Stimulated activated naive CD4-positive, alpha-beta T cell (primary cell): ENCODE results near the gene ALPL.
"Not testable (repeated sequence)": the region's sequence is repeated elsewhere in the genome, so short reads cannot be mapped to it uniquely, and the experiment has no call there.

Experiments used
- DNase-seq, 6 experiments: peaks; one replicate each; lab custom pipeline; 2025; lab: John Stamatoyannopoulos, UW

Gene ALPL

DNA sequence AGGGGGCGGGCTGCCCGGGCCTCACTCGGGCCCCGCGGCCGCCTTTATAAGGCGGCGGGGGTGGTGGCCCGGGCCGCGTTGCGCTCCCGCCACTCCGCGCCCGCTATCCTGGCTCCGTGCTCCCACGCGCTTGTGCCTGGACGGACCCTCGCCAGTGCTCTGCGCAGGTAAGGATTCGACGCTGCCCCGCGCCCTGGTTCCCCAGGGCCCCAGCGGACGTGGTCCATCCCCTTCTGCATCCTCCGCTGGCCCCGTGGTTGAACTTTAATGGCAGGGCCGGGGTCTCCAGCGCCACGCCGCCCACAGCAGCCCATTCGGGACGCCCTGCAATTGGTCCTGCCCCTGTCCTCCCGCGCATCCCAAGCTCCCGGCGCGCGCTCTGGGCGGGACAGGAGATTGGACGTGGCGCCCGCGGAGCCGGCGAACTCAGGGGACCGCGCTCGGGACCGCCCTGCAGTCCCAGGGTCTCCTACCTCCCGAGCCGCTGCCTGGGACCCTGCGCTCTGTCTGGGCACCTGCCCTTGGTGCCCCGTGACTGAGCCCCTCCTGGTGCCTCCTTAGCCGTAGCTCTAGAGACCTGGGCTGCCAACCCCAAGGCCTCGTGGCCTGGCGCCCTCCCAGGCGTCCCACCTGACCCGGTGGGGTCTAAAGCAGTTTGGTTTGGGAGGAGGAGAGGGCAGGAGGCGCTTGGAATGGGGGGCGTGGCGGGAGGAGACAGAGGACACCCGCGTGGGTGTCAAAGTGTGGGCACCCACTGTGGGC, at the start of gene ALPL:
Gene ALPL, plus strand, starts transcription at position 73 of the 762 bp plus-strand sequence. CDS start 44,659 bp downstream, outside the sequence.
- no peak for DNase-seq

DNA sequence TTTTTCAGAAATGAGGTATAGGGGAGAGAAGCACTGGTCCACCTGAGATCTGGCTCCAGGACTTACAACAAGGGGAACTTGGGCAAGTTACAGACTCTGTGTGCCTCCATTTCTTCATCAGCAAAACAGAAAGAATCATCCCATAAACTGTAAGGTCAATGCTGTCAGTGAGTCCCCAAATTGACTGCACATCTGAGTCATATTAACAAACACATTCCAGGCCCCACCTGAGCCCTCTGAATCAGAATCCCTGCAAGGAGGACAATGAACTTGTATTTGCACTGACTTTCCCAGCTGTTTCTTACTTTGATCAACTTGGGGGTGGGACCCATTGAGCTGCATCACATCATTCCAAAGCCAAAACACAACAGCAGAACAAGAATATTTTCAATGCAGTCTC, 44.1 kb upstream of the ALPL start:
- DNase-seq, result not testable (repeated sequence)

DNA sequence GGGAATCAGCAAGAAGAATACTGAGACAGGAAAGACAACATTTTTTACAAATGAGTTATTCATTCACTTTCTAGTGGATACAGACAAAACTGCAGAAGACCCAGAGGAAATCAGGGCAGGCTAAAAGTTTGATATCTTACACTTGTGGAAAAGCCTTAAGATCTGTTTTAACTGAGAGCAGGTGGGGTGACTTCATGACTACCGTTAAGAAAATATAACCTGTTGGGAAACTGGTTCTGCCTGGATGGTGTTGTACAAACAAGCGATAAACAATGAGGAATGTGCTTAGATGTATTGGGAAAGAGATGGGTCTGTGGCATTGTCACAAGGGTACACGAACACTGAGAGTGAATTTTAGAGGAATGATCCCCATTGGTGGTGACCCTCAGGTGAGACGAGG, 41.3 kb upstream of the ALPL start:
- not testable (repeated sequence) for DNase-seq

DNA sequence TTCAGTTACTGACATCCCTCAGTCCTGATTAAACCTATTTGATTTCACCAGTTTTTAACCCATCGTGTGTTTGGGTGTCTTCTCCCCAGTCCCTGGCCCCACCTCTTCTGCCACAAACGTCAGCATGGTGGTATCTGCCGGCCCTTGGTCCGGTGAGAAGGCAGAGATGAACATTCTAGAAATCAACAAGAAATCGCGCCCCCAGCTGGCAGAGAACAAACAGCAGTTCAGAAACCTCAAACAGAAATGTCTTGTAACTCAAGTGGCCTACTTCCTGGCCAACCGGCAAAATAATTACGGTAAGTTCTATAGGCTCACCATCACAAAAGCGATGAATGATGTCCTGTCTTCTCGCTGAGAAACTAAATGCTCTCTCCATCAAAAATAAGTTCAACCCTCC, 40.6 kb upstream of the ALPL start:
- DNase-seq, result no peak

DNA sequence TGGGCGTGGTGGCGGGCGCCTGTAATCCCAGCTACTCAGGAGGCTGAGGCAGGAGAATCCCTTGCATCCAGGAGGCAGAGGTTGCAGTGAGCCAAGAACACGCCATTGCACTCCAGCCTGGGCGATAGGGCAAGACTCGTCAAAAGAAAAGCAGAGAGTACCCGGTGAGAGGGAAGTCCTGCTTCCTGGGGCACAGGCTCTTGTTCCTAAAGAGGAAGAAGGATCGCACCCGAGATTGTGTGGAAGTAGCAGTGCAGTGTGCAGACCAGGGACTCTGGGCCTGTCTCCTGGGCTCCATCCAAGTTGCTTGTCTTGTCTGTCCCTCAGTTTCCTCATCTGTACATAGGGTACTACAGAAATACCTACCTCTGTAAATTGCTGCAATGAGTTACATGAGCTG, 39.6 kb upstream of the ALPL start:
- no peak for DNase-seq

DNA sequence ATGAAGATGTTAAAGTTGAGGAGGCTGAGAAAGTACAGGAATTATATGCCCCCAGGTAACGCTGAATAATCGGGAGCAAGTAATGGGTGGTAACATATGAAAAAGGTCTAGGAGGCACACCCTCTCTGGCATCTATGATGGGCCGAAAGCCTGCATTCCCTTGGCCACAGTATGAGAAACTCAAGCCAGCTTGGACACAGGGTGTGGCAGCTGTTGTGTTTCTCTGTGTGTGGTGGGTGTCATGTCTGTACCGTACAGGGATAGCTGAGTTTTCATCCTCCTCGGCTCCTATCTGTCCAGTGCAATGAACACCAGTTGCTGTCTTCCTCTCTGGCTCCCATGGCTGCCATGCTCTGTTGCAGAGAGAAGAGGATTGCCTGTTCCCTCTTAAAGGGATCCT, 36.4 kb upstream of the ALPL start:
- no peak for DNase-seq

DNA sequence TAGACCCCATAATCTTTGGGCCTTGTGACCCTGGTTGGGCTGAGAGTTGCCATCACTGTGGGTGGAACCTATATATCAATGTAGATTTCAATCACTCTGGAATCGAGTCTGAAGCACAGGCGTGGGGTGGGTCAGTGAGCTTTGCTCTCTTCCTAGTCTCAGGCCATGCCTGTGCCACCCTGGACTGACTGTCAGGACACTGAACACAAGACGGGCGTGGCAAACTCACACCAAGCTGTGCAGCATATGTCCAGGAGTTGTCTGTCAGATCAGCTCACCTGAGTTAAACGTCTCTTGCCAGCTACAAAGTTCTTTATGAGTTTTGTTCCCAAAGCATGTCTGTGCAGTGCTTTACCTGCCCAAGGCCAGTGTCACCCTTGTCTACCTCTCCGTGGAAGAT, 30.9 kb upstream of the ALPL start:
- no peak for DNase-seq

DNA sequence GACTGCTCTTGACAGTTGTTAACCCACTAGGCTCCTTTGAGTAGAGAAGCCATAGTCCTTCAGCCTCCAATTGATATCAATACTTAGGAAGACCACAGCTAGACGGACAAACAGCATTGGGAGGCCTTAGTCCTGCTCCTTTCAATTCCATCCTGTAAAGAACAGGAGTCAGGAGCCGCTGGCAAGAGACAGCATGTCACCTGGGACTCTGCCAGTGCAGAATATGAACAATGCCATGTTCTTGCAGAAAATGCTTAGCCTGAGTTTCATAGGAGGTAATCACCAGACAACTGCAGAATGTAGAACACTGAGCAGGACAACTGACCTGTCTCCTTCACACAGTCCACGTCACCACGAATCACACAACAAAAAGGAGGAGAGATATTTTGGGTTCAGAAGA, 25.3 kb upstream of the ALPL start:
- not testable (repeated sequence) for DNase-seq

DNA sequence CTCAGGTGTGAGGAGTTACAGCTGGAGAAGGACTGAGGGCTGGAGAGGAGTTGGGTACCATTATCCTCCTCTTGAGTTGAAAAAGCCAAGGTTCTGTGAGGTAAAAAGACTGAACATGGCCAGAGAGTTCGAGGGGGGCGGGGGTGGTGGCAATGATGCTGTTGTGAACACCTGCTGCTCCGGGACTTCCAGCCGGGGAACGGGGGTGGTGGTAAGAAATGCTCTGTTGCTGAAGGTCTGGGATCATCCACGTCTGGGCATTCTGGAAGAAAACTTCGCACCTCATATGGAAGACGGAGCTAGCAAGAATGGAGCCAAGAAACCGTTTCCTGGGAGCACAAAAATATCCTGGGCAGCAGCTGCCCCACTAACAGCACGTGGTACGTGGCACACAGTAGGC, 20.1 kb upstream of the ALPL start:
- DNase-seq, result no peak

DNA sequence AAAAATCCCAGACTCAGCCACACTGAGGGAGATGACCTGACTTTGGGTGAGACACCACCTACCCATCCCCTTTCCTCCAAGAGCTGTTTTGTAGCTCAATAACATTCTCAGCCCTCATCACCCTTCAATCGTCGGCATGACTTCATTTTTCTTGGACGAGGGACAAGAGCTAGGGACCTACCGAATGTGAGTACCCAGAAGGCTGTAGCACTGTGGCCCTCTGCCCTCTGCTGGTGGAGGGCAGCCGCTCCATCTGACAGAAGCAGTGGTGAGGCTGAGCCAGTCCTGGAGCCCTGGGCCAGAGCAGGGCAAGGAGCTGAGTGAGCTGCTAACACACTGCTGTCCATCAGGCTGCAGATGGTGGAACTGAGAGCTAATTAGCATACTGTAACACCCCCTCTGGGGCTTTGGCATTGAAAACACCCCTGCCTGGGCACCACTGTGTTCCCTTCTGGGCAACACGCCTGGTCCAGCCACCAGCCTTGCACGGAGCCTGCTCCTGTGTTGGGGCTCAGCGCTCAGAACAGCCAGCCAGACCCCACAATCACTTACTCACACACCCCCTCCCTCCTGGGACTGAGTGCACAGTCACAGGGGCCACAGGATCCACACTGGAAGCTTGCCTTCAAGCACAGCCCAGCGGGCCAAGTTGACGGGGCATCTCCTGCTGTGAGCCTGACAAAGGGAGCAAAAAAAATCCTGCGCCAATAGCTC, 18.3 kb upstream of the ALPL start:
- DNase-seq, result no peak

DNA sequence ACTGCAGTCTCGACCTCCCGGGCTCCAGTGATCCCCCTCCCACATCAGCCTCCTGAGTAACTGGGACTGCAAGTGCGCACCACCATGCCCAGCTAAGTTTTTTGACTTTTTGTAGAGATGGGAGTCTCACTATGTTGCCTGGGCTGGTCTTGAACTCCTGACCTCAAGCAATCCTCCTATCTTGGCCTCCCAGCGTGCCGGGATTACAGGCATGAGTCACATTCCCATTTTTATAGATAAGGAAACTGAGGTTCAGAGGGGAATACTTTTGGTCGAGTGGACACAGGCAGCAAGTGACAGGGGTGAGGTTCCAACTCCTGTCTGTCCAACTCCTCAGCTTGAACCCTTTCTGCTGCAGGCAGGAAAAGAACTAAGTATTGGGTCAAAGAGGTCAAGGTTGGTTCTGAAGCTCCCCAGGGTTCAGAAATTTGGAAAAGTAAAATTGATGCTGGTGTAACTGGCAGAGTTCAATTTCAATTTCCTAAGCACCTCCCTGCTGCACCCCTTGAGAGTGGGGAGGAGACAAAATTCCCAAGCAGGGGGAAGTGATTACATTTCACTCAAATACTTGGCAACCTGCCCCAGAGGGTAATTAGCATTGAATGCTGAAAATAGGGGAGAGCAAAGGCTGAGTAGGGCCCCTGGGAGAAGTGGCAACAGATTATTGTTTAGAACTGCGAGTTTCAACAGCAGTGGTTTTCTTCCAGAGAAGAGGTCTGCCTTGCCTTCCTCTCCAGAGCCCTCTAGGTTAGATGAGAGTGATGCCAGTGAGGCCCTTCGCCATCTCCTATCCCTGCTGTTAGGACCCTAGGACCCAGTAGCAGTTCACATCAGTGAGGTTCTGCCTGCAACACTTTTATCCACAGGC, 17.5 kb upstream of the ALPL start:
- no peak for DNase-seq

DNA sequence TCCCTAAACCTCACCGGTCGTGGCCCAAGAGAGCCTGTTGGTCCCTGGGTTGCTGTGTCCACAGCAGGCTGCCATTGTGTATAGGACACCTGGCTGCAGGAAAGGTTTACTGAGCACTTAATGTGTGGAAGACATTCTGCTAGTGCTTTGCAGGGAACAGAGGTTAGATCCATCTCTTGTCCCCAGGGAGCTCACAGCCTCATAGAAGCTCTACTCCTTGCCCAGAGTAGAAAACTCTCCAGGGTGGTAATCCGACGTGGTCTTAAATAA, 16.9 kb upstream of the ALPL start:
- DNase-seq, result no peak

DNA sequence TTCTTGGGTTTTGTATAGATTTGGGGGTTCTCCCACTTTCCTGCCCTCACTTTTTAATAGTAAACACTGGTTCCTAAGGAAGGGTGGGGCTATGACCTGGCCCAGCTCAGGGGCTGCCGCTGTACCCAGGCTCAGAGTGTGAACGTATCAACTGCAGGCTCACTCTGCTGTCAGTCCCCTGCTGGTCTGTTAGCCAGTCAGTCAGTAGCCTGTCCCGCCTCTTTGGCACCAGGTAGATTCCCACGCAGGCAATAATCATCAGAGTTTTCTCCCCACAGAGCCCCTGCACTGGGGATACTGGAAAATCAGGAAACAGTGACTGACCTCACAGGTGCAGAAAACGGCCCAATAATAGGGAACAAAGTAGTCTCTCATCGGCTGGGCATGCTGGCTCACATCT, 15.0 kb upstream of the ALPL start:
- DNase-seq, result no peak

DNA sequence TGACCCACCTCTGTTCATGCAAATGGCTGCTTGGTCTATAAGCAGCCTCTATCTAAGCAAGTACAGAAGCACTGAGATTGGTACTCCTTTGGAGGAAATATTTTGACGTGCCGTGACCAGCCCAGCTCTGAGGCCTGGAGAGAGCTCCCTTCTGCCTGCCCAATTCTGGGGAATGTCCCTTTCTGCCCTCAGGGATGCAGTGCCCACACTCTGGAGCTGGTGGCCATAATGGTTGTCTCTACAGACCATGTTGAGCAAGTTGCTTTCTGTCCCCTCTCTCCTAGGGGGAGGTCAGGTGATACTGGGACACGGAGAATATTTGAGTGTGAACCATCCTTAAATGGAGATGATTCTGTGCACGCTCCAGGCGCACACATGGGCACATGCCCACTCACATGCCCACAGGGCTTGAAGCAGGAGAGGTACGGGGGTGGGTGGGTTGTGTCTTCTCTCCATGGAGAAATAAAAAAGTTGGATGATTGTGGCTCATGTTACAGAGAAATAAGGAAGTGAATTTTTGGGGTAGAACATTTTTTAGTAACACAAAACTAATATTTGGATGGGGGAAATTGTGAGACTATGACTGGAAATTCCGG, 13.9 kb upstream of the ALPL start:
- DNase-seq, result no peak

DNA sequence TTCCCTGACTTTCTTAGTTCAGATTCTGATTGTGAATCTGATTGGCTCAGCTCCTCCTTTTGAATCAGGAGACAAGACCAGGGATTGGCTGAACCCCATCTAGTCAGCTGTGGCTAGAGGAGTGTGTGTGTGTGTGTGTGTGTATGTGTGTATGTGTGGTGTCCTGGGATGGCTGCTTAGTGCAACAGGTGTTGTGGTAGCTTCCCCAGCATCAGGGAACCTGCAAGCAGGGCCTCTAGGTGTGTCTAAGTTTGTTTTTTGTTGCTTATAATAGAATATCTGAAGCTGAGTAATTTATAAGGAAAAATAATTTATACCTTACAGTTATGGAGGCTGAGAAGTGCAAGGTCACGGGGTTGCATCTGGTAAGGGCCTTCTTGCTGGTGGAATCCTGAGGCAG, 13.2 kb upstream of the ALPL start:
- no peak for DNase-seq

DNA sequence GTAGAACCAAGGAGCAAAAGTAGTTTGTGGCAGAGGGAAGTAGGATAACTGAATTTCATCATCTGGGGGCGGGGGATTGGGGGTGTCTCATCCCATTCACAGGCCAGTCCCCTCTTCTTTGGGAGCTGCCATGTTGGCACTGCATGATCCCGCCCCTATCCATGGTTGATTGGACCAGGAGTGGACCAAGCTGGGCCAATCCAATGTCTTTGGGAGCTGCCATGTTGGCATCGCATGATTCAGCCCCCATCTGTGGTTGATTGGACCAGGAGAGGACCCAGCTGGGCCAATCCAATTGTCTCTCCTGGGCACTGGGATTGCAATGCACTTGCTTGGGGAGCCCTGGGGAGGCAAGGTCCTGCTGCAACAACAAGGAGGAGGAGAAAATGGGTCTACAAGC, 12.3 kb upstream of the ALPL start:
- no peak for DNase-seq

DNA sequence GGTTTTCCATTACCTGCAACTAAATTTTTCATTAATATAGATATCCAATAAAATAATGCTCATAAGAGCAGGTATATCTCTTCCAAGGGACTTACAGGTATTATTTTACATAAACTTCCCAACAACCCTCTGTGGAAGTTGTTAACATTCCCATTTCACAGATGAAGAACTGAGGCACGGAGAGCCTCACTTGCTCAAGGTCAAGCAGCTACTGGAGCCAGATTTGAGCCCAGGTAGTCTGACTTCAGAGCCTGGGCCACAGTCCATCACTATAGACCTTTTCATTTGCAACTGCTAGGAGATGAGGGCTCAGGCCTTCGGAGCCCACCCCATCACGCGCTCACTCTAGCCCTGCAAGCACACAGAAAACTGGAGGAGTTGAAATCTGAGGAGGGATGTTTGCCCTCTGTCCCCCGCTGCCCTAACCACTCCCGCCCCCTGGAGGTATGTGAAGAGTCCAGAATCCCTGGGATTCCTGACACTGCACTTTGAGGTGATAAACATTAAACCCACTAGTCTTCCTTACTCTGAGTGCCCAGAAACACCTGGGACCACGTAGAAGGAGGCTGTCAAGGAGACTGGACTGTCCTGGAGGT, 11.7 kb upstream of the ALPL start:
- DNase-seq, result no peak

DNA sequence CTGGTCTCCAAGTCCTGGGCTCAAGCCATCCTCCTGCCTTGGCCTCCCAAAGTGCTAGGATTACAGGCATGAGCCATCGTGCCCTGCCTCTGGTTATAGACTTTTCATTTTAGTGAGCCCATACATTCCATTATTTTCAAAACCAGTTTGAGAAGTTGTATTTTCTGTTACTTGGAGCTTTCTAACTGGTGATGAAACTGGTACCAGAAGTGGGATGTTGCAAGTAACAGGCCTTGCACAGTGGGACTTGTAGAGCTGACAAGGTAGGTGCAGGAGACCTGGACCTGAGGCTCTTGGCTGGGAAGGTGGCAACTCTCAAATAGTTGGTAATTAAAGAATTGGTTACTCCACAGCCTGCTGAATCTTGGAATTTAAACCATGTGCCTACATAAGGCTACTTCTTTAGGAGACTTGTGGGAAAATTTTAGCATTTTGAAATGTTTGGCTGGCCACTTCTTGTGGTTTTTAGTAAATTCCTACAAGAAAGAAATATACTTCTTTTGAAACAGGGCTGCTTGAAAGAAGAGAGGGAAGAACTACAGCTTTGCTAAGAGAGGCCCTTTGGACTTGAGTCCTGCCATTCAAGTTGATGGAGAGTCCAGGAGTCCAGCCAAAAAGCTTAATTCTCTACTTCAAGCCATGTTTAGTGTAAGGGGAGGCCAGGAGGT, 9.8 kb upstream of the ALPL start:
- DNase-seq, result no peak

DNA sequence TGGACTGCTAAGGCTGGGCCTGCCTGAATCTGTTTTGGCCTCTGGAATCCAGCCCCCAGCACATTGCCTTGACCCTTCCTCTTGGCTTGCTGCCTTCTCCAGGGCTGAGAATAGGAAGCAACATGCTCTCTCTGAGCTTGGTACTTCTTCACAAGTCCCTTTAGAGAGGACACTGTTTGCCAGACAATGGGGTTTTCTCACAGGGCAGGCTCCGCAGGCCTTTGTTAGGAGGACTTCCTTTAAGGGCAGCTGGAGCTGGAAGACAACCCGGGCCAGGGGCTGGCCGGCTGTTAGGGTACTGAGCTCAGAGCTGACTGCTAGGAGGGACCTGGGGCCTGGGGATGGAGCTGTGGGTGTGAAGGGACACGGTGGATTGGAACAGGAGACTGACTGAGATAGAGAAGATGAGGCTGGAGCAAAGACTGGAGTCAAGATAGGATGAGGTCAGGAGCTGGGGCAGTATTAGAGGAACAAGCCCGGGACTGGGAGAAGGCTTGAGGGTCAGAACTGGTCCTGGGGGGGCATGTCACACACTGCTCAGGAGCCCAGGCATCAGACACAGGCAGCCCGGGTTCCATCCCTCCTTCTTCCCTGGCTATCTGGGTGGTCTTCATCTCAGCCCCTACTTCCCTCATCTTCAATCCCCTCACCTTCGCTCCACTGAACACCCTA, 5.4 kb upstream of the ALPL start:
- no peak for DNase-seq

DNA sequence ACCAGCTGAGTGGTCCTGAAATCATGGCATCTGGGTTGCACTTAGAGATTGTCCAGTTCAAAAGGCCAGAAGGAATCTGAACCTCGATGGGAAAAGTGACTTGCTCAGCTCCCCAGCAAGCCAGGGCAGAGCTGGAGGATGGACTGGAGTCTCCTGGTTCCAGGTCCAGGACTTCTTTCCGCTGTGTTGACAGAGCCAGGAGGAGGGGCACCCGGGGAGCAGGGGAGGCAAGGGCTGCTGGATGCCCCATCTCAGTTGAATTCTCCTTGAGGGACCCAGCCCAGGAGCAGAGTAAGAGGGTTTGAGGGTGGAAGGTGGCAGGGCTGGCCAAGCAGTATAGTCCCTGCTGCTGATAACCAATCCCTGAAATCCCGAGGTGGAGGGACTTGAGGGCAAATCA, 2.4 kb upstream of the ALPL start:
- DNase-seq, result no peak
